Erythroblast (primary cell): ENCODE data around the gene NTM.

Experiments
- DNase-seq, 2 experiments: peaks; one replicate each; lab custom pipeline; 2025; lab: John Stamatoyannopoulos, UW
- GATA1 ChIP-seq: IDR thresholded peaks from 2 replicates; pipeline ENCODE4 v1.6.1; 2011; ENCODE audit warnings: low read depth, mild to moderate bottlenecking, control low read depth, low read length, moderate library complexity
- POLR2A ChIP-seq: IDR thresholded peaks from 2 replicates; pipeline ENCODE4 v1.6.1; 2011; ENCODE audit warnings: mild to moderate bottlenecking, low read length

Gene NTM

DNA sequence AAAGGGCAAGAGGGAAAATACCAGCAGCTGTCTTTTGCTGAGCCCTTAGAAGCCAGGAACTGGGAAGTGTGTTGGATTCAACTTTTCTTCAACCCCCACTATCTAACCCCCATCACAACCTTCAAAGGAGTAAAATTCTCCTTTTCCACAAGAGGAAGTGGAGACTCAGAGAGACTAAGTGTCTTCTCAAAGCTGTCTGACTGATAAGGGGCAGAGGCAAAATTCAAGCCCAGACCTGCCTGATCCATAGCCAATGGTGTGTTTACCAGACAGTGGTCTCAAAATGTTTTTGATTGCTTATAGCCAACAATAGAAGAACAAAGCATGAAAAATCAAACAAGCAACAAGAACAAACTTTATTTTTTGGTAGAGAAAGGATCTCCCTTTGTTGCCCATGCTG, 707.0 kb downstream of the NTM start:
- no peak for DNase-seq

DNA sequence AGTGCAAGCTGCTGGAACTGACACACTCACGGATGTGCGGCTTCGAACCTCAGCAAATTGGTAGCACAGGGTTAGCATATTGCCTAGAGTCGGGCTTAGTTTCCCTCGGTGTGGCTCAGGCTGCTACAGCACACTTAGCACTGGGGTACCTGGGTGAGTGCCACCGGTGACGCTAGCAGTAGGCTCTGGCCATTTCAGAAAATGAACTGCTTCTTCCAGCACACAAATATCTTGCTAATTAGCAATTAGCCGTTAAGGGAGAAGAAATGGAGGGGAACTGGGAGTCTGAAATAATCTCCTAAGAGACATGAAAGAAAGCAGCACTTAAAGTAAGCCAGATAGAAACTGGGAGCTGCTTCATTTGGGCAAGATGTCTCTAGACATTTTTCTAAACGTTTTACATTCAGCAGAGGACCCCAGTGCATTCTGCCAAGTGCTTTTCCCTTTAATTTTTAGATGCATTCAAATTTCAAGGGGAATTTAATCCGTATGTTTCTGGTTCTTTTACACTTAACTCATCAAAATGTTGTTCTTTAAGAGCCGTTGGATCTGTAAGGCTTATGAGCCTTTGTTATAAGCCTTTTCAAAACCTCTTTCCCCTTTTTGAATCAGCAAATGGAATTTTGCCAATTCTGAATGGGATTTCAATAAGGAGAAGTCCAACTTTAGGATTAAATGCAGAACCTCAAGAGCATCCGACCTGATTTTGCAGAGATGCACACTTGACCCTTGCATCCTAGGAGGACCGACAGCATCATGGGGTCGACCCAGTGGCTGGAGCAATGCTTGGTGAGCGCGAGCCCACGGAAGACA, 708.1 kb downstream of the NTM start:
- no peak for TF ChIP-seq GATA1
- TF ChIP-seq POLR2A = no peak
- DNase-seq = no peak

More for the DNA sequence above, 707.0 kb downstream of the NTM start:
- TF ChIP-seq POLR2A (no peak), GATA1 (no peak)

DNA sequence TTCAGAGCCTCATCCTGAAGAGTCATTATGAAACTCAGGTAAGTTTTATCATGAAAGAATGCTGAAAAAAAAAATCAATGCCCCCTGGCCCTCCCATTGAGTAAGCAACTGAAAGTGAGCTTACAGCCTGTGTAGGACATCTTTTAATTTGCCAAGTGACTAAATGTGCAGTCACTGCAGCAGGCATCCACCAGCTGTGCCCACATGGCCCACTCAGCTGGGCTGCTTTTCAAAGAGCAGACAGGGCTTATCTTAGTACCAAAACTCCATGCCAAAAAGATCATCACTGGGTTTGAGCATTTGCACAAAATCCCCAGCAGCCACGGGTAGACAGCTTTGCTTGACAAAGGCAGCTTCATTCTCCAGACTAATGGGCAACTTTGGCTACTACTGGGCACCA, 709.7 kb downstream of the NTM start:
- no peak for DNase-seq

DNA sequence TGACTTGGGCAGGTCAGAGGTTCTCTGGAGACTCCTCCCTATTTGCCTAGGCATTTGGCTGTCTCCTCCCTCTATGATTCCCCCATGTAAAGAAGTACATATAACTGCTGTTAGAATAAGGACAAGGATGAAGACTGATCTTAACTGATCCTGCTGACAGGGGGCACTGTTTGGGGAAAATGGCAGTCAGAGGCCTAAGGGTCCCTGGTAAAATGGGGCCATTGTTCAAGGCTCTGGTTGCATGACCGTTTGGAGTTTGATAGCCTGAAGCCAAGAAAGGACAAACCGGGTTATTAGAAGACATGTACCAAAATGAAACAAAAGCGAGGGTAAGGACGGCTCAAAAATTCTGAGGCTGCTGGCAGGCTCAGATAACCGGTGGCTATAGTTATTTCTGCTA, 712.2 kb downstream of the NTM start:
- DNase-seq = no peak
- no peak for TF ChIP-seq POLR2A
- TF ChIP-seq GATA1 = no peak

More for the DNA sequence above, 709.7 kb downstream of the NTM start:
- TF ChIP-seq POLR2A (no peak), GATA1 (no peak)

DNA sequence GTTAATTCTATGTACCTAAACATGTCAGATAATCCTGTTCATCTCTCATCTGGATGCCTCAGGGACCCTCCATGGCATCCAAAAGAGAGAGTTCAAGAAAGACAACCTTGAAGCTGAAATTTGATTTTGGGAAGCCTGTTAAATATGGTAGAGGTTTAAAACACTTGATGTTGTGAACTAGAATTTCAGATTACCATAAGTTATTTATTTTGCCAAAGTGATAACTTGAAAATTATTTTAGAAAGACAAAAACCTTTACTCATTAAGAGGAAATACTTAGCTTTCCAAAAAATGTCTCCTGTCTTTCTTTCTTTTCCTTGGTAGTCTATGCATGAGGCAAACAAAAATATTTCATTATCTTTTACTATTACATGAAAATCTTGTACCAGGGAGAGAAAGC, 714.0 kb downstream of the NTM start:
- no peak for DNase-seq
- TF ChIP-seq GATA1 (no peak), POLR2A (no peak)

DNA sequence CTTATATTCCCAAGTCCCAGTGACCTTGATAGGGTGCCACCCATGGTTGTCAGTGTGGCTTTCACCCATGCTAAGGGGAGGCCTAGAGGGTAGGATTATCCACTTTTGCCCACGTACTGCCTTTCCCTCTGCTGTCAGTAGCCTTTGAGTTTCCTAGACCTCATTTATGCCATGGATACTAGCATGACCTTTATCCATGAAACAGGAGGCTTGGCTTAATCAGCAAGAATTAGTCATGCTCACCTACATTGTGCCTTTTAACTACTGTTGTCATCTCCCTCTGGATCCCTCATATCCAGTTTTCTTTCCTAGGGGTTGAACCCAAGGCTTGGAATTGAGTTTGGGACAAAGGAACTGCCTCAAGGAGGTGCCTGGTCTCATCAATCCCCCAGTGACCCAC, 716.7 kb downstream of the NTM start:
- TF ChIP-seq GATA1 (no peak), POLR2A (no peak)
- no peak for DNase-seq

DNA sequence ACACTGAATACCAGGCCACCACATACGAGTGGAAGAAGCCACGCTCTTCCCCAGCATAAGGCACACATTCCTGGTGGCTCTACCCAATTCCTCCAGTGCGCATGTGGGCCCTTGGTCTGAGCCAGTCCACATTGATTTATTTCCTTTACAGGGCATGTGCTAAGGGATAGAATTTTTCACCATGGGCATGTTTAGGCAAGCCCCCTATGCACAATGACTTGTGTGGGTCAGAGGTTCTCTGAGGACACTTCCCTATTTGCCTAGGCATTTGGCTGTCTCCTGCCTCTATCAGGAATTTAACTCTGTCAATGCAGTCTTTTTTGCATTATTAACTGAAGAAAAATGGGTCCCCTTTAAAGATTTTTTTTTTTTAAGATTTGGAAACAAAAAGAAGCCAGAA, 718.1 kb downstream of the NTM start:
- no peak for DNase-seq
- TF ChIP-seq GATA1 (no peak), POLR2A (no peak)

DNA sequence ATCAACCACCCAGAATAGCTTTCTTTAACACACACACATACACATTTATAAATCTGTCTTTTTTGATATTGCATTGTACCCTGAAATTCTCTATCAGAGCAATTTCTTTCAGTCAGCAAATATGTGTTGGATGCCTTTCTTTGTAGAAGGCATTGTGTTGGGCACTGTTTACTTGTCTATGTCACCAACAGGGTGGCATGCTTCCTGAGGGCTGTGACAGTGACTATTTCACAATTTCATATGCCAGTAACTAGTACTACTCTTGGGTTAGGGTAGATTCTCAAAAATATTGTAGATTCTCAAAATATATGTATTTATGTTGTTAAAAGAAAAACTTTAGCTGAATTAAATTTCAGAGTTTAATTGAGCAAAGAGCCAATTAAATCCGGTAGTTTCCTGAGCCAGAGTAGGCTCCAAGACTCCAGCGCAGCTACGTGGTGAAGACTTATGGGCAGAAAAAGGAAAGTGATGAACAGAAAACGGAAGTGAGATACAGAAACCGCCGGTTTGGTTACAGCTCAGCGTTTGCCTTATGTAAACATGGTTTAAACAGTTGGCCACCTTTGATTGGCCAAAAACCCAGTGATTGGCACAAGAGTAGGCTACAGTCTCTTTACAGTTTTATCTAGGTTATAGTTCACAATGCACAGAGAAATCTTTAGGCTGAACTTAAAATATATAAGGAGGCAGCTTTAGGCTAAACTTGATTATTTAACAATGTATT, 723.3 kb downstream of the NTM start:
- no peak for DNase-seq
- TF ChIP-seq GATA1 (no peak), POLR2A (no peak)

DNA sequence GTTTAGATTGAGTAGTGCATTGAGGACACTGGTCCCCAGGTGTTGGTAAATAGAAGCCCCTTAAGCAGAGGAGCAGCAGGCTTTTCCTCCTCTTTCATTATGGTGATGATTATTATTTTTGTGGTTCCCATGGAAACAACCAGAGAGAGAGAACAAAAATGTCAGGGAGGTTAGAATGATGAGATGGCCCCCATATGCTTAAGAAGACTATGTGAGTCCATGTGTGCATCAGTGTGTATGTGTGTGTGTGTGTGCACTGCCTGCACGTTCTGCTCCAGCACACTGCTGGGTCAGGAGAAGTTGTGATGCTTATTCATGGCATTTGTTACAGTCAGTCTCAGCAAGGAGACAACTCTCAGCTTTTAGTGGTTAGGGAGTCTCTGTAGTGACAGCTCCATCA, 724.2 kb downstream of the NTM start:
- no peak for DNase-seq
- TF ChIP-seq GATA1 = no peak
- no peak for TF ChIP-seq POLR2A

DNA sequence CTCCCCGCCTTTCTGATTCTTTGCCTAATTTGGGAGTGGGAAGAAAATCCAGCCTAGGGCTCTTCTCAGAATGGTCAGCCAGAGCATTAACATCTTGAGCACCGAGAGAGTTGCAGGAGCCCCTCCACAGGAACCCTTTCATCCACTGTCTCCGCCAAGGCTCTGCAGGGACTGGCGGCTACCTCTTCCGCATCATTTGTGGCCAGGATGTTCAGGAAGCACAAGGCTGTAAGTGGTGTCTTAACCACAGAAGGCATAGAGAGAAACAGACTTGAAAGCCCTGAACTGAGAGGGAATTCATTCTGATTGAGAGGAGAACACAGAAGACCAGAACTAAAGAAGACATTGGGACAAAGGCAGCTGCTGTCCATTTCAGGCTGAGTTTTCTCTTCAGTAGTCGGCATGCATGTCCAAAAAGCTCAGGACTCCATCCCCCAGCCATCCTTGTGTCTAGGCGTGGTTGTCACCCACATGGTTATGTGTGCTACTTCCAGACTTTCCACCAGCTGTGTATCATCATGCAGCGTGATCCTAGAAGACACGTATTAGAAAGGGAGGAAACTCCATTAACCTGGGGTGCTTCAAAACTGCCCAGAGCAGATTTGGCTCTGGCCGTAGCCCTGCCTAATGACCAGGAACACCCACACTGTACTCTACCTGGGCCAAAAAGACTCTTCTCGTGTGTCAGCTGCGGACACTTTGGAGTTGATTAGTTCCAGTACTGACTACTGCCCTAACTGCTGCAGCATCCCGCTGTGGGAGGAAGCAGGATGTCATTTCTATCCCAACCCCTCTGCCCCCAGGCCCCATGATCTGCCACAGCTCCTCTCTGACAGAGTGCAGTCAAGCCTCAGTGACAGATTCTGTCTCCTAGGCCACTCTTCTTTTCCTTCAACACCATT, 725.1 kb downstream of the NTM start:
- TF ChIP-seq GATA1 = no peak
- TF ChIP-seq POLR2A = no peak
- DNase-seq = no peak

DNA sequence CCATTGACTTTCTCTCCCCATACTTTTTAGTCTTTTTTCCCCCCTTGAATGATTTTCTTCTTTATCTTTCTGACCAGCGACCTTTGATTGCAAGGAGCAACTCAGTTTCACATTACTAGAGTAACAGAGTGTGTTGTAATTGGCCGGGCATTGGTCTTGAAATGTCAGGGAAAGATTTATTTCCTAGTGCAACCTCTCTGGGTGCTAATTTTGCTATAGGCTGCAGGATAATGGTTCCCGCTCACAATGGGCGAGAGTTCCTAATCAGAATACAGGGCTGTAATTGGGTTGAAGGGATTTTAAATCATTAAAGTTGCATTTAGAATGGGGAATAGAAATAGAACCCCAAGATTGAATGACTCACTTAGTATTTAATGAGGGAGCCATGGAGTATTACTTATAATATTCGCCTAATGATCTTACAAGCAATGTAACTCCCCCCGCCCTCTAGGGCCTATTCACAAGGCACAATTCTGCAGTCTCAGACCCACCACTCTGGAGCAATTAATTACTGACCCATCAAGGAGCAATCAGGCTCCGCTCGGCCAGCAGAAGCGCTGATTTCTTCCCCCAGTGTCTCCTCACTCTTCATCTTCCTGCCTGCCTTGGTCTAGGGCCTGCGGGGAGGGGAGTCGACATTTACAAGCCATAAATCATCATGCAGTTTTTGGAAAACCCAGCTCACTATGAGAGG, 725.9 kb downstream of the NTM start:
- no peak for DNase-seq
- TF ChIP-seq POLR2A = no peak
- no peak for TF ChIP-seq GATA1

DNA sequence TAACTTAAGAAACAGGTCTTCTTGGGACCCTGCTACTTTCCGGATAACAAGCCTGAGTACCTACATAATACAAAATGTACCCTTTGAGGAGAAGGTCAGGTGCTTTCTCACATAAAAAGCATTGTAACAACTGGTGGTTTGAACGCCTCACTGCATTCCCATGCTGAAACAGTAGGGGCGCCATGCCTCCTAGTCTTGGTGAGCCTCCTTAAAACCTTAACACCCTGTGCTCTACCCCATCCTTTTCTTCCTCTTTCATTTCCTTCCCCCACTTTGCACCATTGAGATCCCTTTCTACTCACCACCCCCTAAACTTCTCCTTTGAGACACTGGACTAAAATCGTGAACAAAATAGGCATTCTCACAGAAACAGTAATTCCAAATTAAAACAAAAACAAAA, 729.3 kb downstream of the NTM start:
- no peak for TF ChIP-seq POLR2A
- TF ChIP-seq GATA1 = no peak
- peak; percentile 8 to 13 for DNase-seq

DNA sequence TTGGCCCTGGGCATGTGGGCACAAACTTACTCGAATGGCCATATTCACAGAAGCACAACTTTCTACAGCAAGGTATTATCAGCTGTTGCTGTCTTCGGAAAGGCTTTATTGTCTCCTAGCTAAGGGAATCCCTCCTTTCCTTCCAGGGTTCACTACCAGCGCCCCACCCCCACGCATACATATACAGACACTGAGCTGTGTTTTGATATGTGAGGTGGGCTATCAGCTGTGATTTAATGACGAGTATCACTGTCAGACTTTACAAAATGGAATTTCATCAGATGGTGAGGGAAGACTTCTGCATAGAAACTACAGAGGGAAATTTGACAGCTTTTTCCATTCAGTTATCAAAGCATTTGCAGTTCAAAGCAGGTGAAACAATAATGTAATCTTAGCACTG, 730.2 kb downstream of the NTM start:
- no peak for DNase-seq
- TF ChIP-seq POLR2A = no peak
- TF ChIP-seq GATA1 = no peak
